ENCODE results near the gene DNASE2B. TPM values are rescaled to one million over a fixed set of nuclear protein-coding genes. Genes with fewer than 3 reads are reported as not detected.
A peak's percentile ranks its signal among the peaks of the same experiment; 100 is the strongest.

DNASE2B gene
- total RNA-seq, 2 donors from 2014 or later = not detected

DNA sequence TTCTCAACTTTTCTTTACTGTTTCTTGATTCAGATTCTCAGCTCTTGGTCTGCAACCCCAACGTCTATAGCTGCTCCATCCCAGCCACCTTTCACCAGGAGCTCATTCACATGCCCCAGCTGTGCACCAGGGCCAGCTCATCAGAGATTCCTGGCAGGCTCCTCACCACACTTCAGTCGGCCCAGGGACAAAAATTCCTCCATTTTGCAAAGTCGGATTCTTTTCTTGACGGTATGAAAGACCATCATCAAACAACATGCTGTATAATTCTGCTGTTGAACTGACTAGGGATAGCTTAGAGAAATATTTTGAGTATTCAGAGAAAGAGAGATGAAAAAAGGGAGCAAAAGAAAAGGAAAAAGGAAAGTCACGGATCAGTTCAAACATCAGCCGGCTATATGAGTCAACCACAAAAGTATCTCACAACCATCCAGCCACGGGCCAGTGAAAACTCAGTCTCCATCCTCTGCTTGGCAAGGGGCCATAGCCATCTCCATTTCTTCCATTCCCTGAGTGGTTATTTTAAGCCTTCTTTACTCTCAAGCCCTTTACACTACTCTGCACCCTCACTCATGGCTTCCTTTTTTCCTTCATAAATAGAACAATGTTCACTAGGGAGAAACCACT lies 14.1 kb downstream of the DNASE2B start:
- Mint-ChIP-seq H3K4me3 (no peak overlapping the region), H3K36me3 (no peaks in the 10 kb centered on the region), H3K9me3 (no peaks in the 10 kb centered on the region), H3K27me3 (peaks cover 0 to 6% of the 10 kb centered on the region in 2 donors), H3K27ac (no peak overlapping the region), H3K4me1 (ENCODE audit: low read depth in 2 of 2) (no peaks in the 10 kb centered on the region)
- no peak for DNase-seq (ENCODE audit: low spot score)
- no peak for ATAC-seq

DNA sequence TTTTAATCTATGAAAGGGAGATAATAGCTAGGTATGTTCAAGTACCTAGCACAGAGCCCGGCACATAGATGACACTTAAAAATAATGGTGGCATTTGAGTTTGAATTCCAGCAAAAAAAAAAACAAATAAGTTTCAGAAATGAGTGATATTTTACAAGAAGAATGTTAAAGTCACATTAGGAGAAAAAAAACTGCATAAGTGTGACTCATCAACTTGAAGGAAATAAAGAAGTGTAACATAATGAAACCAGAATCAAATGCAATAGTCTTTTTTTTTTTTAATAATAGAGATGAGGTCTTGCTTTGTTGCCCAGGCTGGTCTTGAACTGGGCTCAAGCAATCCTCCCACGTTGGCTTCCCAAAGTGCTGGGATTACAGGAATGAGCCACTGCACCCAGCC lies 17.1 kb downstream of the DNASE2B start:
- Mint-ChIP-seq H3K27ac (no peak overlapping the region), H3K27me3 (peaks cover 0 to 6% of the 10 kb centered on the region in 2 donors), H3K9me3 (no peaks in the 10 kb centered on the region), H3K4me3 (no peak overlapping the region), H3K36me3 (no peaks in the 10 kb centered on the region), H3K4me1 (ENCODE audit: low read depth in 2 of 2) (no peaks in the 10 kb centered on the region)
- DNase-seq (ENCODE audit: low spot score) (no peak), ATAC-seq (no peak)

DNA sequence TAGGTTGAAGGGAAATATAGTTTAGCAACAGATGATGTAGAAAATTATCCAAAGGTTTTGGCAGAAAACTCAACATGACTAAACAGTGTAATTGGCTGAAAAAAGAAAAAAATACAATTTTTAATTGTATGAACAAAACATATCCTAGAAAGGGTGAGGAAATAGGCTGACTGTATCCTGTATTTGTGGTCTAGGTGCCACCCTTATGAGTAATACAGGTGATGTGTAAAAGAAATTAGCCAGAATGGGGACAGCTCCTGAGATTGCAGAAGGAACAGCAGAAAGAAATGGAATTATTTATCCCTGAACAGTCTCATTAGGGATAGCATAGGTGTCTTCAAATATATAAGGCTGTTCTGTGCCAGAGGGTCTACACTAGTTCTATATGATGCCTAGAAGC lies 24.6 kb downstream of the DNASE2B start:
- Mint-ChIP-seq H3K27me3 (peaks cover 0 to 3% of the 10 kb centered on the region in 2 donors), H3K4me1 (ENCODE audit: low read depth in 2 of 2) (no peaks in the 10 kb centered on the region), H3K36me3 (no peaks in the 10 kb centered on the region), H3K27ac (no peak overlapping the region), H3K4me3 (no peak overlapping the region), H3K9me3 (no peaks in the 10 kb centered on the region)
- ATAC-seq (no peak), DNase-seq (ENCODE audit: low spot score) (no peak)

DNA sequence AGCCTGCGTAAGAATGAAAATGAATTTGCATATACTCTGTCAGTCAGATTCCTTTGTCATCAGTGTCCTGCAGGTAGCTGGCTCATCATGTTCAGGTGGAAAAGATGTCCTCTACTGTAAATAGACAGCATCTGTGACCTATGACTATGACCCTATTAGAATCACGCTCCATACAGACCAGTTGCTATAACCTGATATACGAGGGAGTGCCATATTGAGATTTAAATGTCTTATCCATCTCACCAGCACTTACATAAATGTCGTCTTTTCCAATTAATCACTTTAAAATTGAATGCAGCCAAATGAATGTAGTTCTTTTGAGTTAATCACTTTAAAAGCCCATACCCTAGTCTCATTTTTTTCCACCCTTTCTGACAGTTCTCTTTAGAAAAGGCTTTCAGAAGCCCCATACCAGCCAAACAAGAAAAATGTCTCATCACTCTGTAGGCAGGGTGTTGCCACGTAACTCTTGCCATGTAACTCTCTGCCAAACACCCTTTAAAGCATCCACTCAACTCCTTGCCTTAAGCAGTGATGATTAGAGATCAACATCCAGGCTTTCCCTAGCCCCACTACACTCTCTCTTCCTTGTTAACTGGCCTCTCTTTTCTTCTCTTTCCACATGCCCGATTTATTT lies 26.3 kb downstream of the DNASE2B start:
- Mint-ChIP-seq H3K4me3 (no peak overlapping the region), H3K27ac (no peak overlapping the region), H3K4me1 (ENCODE audit: low read depth in 2 of 2) (no peaks in the 10 kb centered on the region), H3K9me3 (no peaks in the 10 kb centered on the region), H3K27me3 (peaks cover 0 to 3% of the 10 kb centered on the region in 2 donors), H3K36me3 (no peaks in the 10 kb centered on the region)
- DNase-seq (ENCODE audit: low spot score) (no peak), ATAC-seq (no peak)

DNA sequence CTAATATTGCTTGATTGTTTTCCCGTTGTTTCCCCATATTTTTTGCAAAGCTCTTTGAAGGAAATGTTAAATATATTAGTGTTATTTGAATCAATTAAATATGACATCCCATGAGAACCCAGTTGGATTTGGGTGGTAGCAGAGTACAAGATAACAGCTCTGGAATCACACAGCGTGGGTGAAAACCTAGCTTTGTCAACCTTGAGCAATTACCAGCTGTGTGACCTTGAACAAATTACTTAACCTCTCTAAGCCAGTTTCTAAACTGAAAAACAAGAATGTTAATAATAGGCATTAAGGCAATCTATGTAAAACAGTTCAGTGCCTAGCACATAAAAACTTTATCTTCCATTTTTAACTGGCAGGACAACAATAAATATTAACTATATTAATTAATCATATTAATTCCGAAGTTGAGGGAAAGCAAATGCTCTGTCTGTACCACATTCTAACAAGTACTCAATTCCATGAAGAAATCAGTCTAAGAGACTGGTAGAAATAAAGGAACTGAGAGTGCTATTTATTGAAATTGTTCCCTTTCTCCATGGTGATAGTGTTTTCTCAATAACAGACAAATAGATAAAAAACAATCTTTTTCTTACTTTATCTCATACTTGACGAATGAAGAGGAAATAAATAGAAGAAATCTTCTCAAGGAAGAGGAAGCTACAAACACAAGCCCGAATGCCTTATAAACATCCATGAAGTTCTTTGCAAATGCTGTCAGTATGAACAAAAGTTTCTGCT lies 27.0 kb downstream of the DNASE2B start:
- H3K4me1 Mint-ChIP-seq (ENCODE audit: low read depth in 2 of 2) = no peaks in the 10 kb centered on the region
- H3K9me3 Mint-ChIP-seq = no peaks in the 10 kb centered on the region
- no peak for ATAC-seq
- DNase-seq (ENCODE audit: low spot score) = no peak
- H3K27me3 Mint-ChIP-seq = peaks cover 0 to 3% of the 10 kb centered on the region in 2 donors
- H3K4me3 Mint-ChIP-seq = no peak overlapping the region
- no peaks in the 10 kb centered on the region for H3K36me3 Mint-ChIP-seq
- H3K27ac Mint-ChIP-seq = no peak overlapping the region

DNA sequence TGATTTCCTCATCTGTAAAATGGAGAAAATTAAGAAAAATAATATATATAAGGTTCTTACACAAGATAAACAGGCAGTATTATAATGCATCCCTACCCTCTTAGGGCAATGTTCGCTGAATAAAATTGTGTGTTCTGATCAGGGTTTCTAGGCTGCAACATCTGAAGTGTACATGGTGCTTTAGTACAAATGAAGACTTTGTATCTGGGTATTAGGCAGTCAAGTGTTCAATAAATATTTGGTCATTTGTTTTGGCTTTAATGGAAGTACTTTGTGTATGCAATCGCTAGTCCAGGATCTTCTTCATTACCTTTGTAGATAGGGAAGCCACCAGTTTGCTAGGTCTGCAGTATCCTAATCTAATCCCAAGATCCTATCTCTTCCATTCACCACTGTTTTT lies 28.1 kb downstream of the DNASE2B start:
- ATAC-seq (no peak), DNase-seq (ENCODE audit: low spot score) (no peak)
- no peak overlapping the region for H3K4me3 Mint-ChIP-seq
- no peaks in the 10 kb centered on the region for H3K36me3 Mint-ChIP-seq
- peaks cover 0 to 3% of the 10 kb centered on the region in 2 donors for H3K27me3 Mint-ChIP-seq
- no peaks in the 10 kb centered on the region for H3K9me3 Mint-ChIP-seq
- no peak overlapping the region for H3K27ac Mint-ChIP-seq
- H3K4me1 Mint-ChIP-seq (ENCODE audit: low read depth in 2 of 2) = no peaks in the 10 kb centered on the region

DNA sequence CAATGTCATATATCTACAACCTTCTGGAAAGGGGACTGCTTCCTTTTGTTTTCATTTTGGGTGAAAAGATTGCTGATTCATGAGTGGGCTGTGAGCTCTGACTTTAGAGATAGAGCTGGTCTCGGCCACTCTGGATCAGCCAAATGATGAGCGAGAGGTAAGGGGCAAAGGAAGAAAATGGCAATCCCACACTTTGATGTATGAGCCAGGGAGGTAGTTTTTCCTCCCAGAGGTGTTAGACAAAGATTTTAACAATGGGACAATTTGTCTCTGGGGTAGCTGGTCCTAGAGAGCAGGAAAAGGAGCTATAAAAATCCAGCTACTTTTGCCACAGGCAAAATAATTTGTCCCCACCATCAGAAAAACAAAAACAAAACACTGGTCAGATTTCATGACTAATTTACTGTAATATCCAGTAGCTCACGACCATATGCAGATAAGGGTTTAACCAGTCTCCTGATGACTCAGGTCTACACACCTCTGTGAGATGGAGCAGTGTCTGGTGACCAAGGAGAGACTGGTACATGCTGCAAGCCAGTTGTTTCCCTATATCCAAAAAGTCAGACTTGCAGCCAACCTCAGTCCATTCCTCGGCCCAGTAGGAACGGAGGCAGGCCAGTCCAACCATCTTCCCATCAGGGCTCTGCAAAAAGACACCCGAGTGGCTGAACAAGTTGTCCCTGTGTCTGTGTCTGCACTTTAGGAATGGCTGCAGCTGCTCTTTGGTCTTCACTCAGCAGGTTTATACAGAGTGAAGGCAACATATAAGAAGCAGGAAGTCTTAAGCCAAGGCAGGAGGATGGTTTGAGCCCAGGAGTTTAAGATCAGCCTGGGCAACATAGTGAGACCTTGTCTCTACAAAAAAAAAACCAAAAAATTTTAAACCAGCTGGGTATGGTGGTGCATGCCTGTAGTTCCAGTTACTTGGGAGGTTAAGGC lies 29.2 kb downstream of the DNASE2B start:
- DNase-seq (ENCODE audit: low spot score) (no peak), ATAC-seq (no peak)
- H3K27ac Mint-ChIP-seq = no peak overlapping the region
- no peaks in the 10 kb centered on the region for H3K4me1 Mint-ChIP-seq (ENCODE audit: low read depth in 2 of 2)
- H3K36me3 Mint-ChIP-seq = no peaks in the 10 kb centered on the region
- peaks cover 0 to 3% of the 10 kb centered on the region in 2 donors for H3K27me3 Mint-ChIP-seq
- no peak overlapping the region for H3K4me3 Mint-ChIP-seq
- no peaks in the 10 kb centered on the region for H3K9me3 Mint-ChIP-seq

DNA sequence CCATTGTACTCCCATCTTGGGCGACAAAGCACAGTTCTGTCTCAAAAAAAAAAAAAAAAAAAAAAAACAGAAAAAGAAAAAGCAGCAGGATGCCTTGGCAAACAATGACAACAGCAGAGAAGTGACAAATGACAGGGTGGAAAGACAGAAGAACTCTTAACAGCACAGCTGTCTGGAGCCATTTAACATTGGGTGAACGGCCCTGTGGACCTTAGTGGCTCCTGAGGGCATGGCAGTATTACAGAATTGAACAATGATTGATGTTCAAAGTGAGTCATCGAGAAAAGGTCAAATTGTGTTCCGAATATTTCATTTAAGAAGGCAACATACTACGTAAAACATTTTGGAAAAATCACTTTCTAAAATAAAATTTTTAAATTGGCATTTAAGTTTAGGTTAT lies 30.0 kb downstream of the DNASE2B start:
- Mint-ChIP-seq H3K4me3 (no peak overlapping the region), H3K27ac (no peak overlapping the region), H3K4me1 (ENCODE audit: low read depth in 2 of 2) (no peaks in the 10 kb centered on the region), H3K27me3 (peaks cover 0 to 3% of the 10 kb centered on the region in 2 donors), H3K9me3 (no peaks in the 10 kb centered on the region), H3K36me3 (no peaks in the 10 kb centered on the region)
- ATAC-seq (no peak), DNase-seq (ENCODE audit: low spot score) (no peak)

DNA sequence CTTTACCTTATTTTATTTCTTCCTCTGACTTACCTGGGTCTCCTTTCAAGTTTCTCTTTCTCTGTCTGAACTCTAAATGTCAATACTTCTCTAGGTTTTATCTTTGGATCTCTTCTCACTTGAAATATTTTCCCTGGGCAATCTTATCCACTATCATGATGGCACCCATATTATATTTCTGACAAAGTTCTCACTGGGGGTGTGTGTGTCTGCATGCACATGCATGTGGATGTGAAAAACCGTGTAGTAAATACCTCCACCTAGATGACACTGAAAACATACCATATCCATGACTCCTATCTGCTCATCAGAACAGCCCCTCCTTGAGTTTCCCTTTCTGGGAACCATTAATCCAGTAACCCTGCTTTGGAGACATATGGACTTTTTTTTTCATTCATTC lies 30.9 kb downstream of the DNASE2B start:
- no peak for ATAC-seq
- peaks cover 0 to 3% of the 10 kb centered on the region in 2 donors for H3K27me3 Mint-ChIP-seq
- no peaks in the 10 kb centered on the region for H3K4me1 Mint-ChIP-seq (ENCODE audit: low read depth in 2 of 2)
- no peak for DNase-seq (ENCODE audit: low spot score)
- no peak overlapping the region for H3K4me3 Mint-ChIP-seq
- no peaks in the 10 kb centered on the region for H3K36me3 Mint-ChIP-seq
- H3K27ac Mint-ChIP-seq = no peak overlapping the region
- H3K9me3 Mint-ChIP-seq = no peaks in the 10 kb centered on the region

DNA sequence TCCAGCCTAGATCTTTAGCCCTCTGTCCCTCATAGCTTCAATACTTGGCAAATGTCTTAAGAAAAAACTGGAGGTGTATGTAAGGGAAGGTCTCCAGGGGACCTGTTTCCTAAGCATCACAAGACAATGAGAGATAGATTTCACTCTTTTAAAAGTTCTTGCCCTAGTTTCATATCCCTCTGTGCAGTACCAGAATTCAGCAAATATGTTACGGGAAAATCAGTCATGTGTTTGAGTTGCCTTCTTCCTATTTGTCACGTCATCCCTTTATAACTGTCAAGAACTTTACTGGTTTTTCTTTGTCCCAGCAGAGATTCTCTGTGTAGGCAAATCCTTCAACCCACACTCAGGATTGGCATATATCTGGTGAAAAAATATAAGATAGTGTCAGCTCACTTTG lies 32.3 kb downstream of the DNASE2B start:
- no peak for DNase-seq (ENCODE audit: low spot score)
- Mint-ChIP-seq H3K36me3 (no peaks in the 10 kb centered on the region), H3K27ac (no peak overlapping the region), H3K4me1 (ENCODE audit: low read depth in 2 of 2) (no peaks in the 10 kb centered on the region), H3K9me3 (no peaks in the 10 kb centered on the region), H3K4me3 (no peak overlapping the region), H3K27me3 (no peaks in the 10 kb centered on the region)
- no peak for ATAC-seq

DNA sequence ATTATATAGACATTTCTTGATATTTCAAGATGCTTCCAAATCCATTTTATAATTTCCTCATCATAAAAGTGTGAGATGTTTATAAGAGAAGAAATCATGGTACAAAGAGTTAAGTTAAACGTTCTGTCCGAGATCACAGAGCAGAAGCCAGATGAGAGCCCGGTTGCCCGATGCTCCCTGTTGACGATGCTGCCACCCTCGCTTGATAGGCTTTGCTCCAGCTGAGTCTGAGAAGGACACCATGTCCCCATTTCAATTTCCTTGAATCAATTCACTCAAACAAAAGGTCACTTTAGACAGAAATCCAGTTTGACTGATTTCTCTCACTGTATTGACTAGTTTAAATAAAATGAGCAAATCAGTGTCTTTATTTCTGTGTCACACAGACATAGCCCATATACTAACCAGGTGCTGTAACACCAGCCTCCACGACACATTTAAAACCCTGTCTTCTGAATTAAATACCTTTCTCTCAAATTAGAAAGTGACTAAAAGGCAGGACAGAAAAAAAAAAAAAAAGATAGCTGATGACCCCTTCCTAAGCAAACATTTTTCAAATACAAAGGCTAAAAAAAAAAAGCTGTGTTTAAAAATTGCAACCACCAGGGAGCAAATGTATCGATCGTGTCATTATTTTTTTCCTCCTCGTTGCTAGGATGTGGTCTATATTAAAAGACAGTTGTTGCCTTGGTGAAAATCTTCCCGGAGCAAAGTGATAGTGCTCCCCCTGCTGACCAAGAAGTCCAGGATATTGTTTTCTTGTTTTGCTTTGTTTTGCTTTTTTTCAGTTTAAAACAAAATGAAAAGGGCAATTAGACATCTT lies 35.2 kb downstream of the DNASE2B start:
- H3K4me1 Mint-ChIP-seq (ENCODE audit: low read depth in 2 of 2) = peaks cover 0 to 10% of the 10 kb centered on the region in 2 donors
- no peaks in the 10 kb centered on the region for H3K36me3 Mint-ChIP-seq
- H3K9me3 Mint-ChIP-seq = no peaks in the 10 kb centered on the region
- no peak overlapping the region for H3K27ac Mint-ChIP-seq
- H3K27me3 Mint-ChIP-seq = no peaks in the 10 kb centered on the region
- ATAC-seq (peak; percentile 74 to 76), DNase-seq (ENCODE audit: low spot score) (peak; percentile 65)
- H3K4me3 Mint-ChIP-seq = no peak overlapping the region

DNA sequence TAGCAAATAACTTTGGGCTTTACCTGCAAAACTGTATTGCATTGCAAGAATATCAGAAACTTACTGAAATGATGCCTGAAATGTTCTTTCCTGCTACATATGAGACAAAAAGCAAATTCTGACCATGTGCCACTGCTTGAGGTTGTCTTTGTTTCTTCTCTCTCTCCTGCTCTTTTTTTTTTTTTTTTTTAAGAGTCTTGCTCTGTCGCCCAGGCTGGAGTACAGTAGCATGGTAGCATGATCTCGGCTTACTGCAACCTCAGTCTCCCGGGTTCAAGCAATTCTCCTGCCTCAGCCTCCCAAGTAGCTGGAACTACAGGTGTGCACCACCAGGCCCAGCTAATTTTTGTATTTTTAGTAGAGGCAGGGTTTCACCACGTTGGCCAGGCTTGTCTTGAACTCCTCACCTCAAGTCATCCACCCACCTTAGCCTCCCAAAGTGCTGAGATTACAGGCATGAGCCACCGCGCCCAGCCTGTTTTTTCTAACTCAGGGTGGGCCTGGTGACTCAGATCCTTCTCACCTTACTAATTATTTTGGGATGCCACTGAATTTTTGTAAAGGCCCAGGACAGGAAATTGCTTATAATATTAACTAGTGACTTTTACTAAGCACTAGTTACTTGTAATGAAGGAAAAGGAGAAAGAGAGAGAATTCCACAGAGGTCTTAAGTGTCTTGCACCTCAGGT lies 35.9 kb downstream of the DNASE2B start:
- ATAC-seq (no peak), DNase-seq (ENCODE audit: low spot score) (no peak)
- H3K4me3 Mint-ChIP-seq = no peak overlapping the region
- no peaks in the 10 kb centered on the region for H3K36me3 Mint-ChIP-seq
- no peaks in the 10 kb centered on the region for H3K27me3 Mint-ChIP-seq
- no peak overlapping the region for H3K27ac Mint-ChIP-seq
- H3K9me3 Mint-ChIP-seq = no peaks in the 10 kb centered on the region
- H3K4me1 Mint-ChIP-seq (ENCODE audit: low read depth in 2 of 2) = peaks cover 0 to 10% of the 10 kb centered on the region in 2 donors
